Left ventricle myocardium superior (tissue), 1 donor: ENCODE measurements around the gene CDC23. TPM values are rescaled to one million over a fixed set of nuclear protein-coding genes. Genes with fewer than 3 reads are reported as not detected.
A peak's percentile ranks its signal among the peaks of the same experiment; 100 is the strongest.
"Not testable (repeated sequence)": the region's sequence is repeated elsewhere in the genome, so short reads cannot be mapped to it uniquely, and the experiment has no call there.

Source experiments
- ATAC-seq: fragments of 200-7000 bp; cut with Tn5 transposase; one replicate; pipeline ENCODE4 v1.9.1; 2020; ENCODE audit warnings: mild to moderate bottlenecking, moderate library complexity
- DNase-seq: peaks from one replicate; pipeline ENCODE4 v3.0.0-alpha.2; 2020
- intact Hi-C: fragments of 100-400 bp; cut with micrococcal nuclease; formaldehyde crosslinking; loops from one replicate; pipeline ENCODE4 v1.11.0; 2022
- total RNA-seq: library from RNA; stranded (reverse); fragmentation: NEBNext Ultra II Directional; extraction: Animal tissue kit (Norgen Biotek cat#: 25700); gene quantifications from one replicate; pipeline ENCODE4 v1.2.1, GENCODE V29; 2021
- donor health status: DM: no; HTN: yes; CAD: no; lungs with severe emphysema.

CDC23 gene
- total RNA-seq, 1 donor from 2014 or later: 22.2 TPM

GRCh38 chr5:138224712-138225111 lies 11.6 kb upstream of the CDC23 start:
- DNase-seq: no peak
- no peak for ATAC-seq
- intact Hi-C loops: loop anchor here (10.0 kb wide), 1 partner anchor 50 kb away; the partner anchor contains the start of gene GFRA3

- ATAC-seq: no peak
- no peak for DNase-seq
- intact Hi-C loops: loop anchor here (10.0 kb wide), 1 partner anchor 51 kb away; the partner anchor contains the start of gene GFRA3
These were observed 10.4 kb upstream of the CDC23 start for GRCh38 chr5:138223532-138223931.

GRCh38 chr5:138216799-138217198 lies 3.7 kb upstream of the CDC23 start:
- ATAC-seq: no peak
- intact Hi-C loops: no loop called here

GRCh38 chr5:138212828-138213160 lies 329 bp downstream of the CDC23 start:
- intact Hi-C loops: no loop called here
- DNase-seq (no peak), ATAC-seq (peak; percentile 35)

More at GRCh38 chr5:138216799-138217198, 3.7 kb upstream of the CDC23 start:
- no peak for DNase-seq

DNA sequence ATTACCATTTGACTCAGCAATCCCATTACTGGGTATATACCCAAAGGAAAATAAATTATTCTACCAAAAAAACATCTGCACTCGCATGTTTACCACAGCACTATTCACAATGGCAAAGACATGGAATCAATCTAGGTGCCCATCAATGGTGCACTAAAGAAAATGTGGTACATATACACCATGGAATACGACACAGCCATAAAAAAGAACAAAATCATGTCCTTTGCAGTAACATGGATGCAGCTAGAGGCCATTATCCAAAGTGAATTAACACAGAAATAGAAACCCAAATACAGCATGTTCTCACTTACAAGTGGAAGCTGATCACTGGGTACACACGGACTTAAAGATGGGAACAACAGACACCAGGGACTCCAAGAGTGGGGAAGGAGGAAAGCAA lies 2.1 kb downstream of the CDC23 start:
- DNase-seq (no peak), ATAC-seq (no peak)
- intact Hi-C loops: no loop called here

DNA sequence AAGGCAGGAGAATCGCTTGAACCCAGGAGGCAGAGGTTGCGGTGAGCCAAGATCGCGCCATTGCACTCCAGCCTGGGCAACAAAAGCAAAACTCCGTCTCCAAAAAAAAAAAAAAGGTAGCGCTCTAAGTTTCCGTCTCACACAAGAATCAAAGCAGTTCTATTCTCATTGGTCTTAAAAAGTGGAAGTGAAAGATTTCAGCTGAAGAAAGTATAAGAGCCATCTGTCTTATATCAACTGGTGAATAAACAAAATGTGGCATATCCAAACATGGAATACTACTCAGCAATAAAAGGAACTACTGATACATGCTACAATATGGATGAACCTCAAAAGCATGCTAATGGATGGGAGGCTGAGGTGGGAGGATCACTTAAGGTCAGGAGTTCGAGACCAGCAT lies 19.3 kb downstream of the CDC23 start:
- ATAC-seq, intact Hi-C loops, DNase-seq: not testable (repeated sequence)

DNA sequence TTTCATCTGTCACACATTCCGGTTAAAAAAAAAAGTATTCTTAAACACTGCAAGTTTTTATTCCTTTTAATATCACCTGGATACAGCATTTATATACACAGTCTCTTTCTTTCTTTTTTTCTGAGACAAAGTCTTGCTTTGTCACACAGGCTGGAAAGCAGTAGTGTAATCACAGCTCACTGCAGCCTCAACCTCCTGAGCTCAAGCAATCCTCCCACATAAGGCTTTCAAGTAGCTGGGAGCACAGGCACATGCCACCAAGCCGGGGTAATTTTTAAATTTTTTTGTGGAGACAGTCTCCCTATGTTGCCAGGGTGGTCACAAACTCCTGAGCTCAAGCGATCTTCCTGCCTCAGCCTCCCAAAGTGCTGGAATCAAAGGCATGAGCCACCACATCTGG lies 20.3 kb downstream of the CDC23 start:
- DNase-seq: no peak
- no peak for ATAC-seq
- intact Hi-C loops: no loop called here

DNA sequence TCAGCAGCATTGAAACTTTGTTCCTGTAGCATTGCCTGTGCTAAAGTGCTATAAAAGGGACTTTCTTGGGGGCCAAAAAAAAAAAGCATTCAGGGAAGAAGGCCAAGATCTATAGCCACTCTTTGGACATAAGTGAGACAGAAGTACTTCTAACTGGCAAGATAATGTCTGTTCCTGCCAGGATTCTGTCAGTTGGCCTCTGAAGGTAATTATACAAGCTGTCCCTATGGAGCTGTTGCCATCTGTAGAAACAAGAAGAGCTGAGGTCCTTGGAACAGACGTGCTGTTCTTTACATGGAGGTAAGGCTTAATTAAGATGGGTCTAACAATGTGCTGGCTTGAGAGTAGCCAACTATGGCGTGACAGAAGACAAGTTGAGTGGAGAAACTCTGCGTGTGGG lies 24.5 kb downstream of the CDC23 start:
- intact Hi-C loops: no loop called here
- ATAC-seq (peak; percentile 89), DNase-seq (no peak)

GRCh38 chr5:138186002-138186447 lies 27.1 kb downstream of the CDC23 start:
- DNase-seq (no peak), ATAC-seq (no peak)
- intact Hi-C loops: no loop called here

GRCh38 chr5:138182808-138183207 lies 30.3 kb downstream of the CDC23 start:
- intact Hi-C loops: no loop called here
- peak; percentile 59 for ATAC-seq

GRCh38 chr5:138180841-138181240 lies 32.3 kb downstream of the CDC23 start:
- intact Hi-C loops: no loop called here
- ATAC-seq (no peak), DNase-seq (no peak)

More at GRCh38 chr5:138182808-138183207, 30.3 kb downstream of the CDC23 start:
- peak; percentile 32 for DNase-seq

DNA sequence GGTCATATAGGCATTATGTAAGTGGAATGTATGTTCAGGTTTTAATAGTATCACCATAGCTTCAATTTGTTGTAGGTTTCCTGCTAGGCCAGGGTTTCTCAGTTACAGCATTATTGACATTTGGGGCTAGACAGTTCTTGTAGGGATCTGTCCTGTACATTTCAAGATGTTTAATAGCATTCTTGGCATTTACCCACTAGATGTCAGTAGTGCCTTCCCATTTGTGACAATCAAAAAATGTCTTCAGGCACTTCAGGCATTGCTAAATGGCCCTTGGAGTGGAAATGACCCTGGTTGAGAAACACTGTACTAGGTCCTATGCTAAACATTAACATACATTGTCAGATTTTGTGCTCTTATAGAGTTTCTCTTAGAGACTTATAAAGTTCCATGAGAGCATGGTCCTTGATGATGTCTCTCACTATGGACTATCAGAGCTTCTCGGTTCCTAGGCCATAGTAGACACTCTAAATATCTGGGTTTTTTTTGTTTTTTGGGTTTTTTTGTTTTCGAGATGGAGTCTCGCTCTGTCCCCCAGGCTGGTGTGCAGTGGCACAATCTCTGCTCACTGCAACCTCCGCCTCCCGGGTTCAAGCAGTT lies 32.8 kb downstream of the CDC23 start:
- intact Hi-C loops: no loop called here
- ATAC-seq (no peak), DNase-seq (no peak)

- intact Hi-C loops: no loop called here
- DNase-seq (no peak), ATAC-seq (no peak)
These were observed 33.8 kb downstream of the CDC23 start for GRCh38 chr5:138179277-138179857.

GRCh38 chr5:138178516-138179276 lies 34.4 kb downstream of the CDC23 start, which contains the start of the genes BRD8 and KIF20A:
TSS of gene BRD8 (minus strand) at chr5:138178630. CDS start at chr5:138178614, 16 bp downstream.
TSS of gene KIF20A (plus strand) at chr5:138179112. CDS start at chr5:138179681, 569 bp downstream.
- intact Hi-C loops: no loop called here
- ATAC-seq: peak; percentile 97
- peak; percentile 94 for DNase-seq

DNA sequence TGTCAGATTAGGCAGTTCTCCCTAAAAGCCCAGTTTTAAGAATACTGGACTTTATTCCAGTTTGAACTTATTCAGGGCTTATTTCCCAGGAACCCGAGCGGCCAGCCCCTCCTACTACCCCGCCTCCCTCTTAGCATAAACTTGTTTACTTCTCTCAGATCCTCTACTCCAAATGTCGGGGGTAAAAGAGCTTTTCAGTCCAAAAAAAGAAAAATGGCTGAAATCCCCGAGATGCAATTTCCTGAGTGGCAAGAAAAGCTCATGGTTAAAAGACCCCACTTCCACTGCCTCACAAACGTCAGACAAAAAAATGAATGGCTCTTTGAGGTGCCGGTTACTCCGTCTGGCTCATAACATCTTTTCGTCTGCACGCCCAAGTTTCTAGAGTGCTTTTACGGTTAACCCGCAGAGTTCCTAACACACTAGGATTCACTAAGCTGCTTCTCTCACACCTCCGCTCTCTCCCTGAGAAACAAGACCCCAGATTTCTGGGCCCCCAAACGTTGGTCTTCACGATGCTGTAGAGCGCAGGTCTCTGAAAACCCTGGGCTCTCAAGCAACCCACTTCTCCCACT lies 35.1 kb downstream of the CDC23 start:
- DNase-seq (peak; percentile 38), ATAC-seq (peak; percentile 47)
- intact Hi-C loops: no loop called here

GRCh38 chr5:138170299-138170698 lies 42.8 kb downstream of the CDC23 start:
- ATAC-seq: no peak
- intact Hi-C loops: no loop called here
- DNase-seq: no peak

- no peak for ATAC-seq
- intact Hi-C loops: no loop called here
- no peak for DNase-seq
These were observed 44.0 kb downstream of the CDC23 start for GRCh38 chr5:138169124-138169523.

DNA sequence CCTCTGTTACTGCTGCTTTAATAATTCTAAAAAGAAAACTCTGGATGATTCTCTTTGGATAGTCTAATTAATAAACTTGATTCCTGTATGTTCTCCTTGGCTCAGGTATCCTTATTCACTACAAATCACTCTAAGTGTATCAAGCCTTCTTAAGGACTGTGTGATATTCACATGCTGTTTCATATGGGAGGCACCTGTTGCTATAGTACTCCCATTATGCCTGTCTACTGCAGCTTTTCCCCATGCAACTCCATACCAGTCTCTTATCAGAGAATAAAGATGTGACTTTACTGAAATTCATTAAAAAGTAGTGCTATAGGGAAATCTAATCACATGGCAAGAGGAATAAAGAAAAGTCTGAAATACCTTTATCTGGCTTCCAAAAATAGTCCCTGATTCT lies 49.4 kb downstream of the CDC23 start:
- no peak for DNase-seq
- no peak for ATAC-seq
- intact Hi-C loops: no loop called here

- DNase-seq: no peak
- ATAC-seq: no peak
- intact Hi-C loops: no loop called here
These were observed 52.4 kb downstream of the CDC23 start for GRCh38 chr5:138160706-138161105.

DNA sequence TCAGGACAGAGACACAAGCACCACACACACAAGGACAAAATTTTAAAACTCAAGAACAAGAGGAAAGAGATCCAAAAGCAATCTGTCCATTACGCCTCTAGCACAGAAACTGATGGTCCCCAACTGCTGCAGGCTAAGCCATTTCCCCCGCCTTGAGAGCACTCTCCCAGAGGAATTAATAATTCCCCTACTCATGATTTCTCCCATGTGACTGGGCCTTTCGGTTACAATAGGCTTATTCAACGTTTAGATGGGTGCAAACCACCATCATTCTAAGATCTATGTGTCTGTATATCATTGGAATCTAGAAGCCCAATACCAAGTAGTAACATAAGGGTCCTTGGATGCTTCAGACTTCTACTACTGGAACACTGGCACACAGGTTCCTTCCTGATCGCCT lies 53.5 kb downstream of the CDC23 start:
- ATAC-seq (no peak), DNase-seq (no peak)
- intact Hi-C loops: no loop called here
